ENCODE results near the gene ERFE.
A peak's percentile ranks its signal among the peaks of the same experiment; 100 is the strongest.

ERFE gene

GRCh38 chr2:238138331-238139195 is 20.2 kb upstream of the ERFE start, which contains the start of gene KLHL30:
TSS of gene KLHL30 (plus strand) at chr2:238138668. CDS start at chr2:238140755, 2,087 bp downstream.
- DNase-seq (ENCODE audit: low spot score) (no peak), FAIRE-seq (no peak)

GRCh38 chr2:238139196-238140039 is 19.4 kb upstream of the ERFE start:
- FAIRE-seq (no peak), DNase-seq (ENCODE audit: low spot score) (no peak)

GRCh38 chr2:238140040-238140439 is 18.7 kb upstream of the ERFE start:
- DNase-seq (ENCODE audit: low spot score): no peak
- no peak for FAIRE-seq

GRCh38 chr2:238140721-238141540 is 17.8 kb upstream of the ERFE start:
- DNase-seq (ENCODE audit: low spot score) (no peak), FAIRE-seq (no peak)

- peak; percentile 56 for DNase-seq (ENCODE audit: low spot score)
- peak; percentile 73 for FAIRE-seq
Measured at GRCh38 chr2:238141541-238142318, 17.0 kb upstream of the ERFE start.

- no peak for FAIRE-seq
- DNase-seq (ENCODE audit: low spot score): no peak
Measured at GRCh38 chr2:238142382-238143205, 16.2 kb upstream of the ERFE start.

GRCh38 chr2:238143239-238143951 is 15.4 kb upstream of the ERFE start:
- FAIRE-seq (no peak), DNase-seq (ENCODE audit: low spot score) (peak; percentile 86)

- no peak for FAIRE-seq
Measured at GRCh38 chr2:238144262-238144661, 14.5 kb upstream of the ERFE start.

GRCh38 chr2:238145046-238145445 is 13.7 kb upstream of the ERFE start:
- DNase-seq (ENCODE audit: low spot score) (no peak), FAIRE-seq (no peak)

More at GRCh38 chr2:238144262-238144661, 14.5 kb upstream of the ERFE start:
- no peak for DNase-seq (ENCODE audit: low spot score)

- no peak for DNase-seq (ENCODE audit: low spot score)
- FAIRE-seq: no peak
Measured at GRCh38 chr2:238145851-238146250, 12.9 kb upstream of the ERFE start.

GRCh38 chr2:238146884-238147544 is 11.8 kb upstream of the ERFE start:
- FAIRE-seq (no peak), DNase-seq (ENCODE audit: low spot score) (no peak)

- FAIRE-seq: no peak
Measured at GRCh38 chr2:238148981-238149380, 9.8 kb upstream of the ERFE start.

GRCh38 chr2:238149841-238150572 is 8.8 kb upstream of the ERFE start:
- DNase-seq (ENCODE audit: low spot score) (no peak), FAIRE-seq (no peak)

More at GRCh38 chr2:238148981-238149380, 9.8 kb upstream of the ERFE start:
- DNase-seq (ENCODE audit: low spot score): no peak

GRCh38 chr2:238150686-238151085 is 8.1 kb upstream of the ERFE start:
- DNase-seq (ENCODE audit: low spot score) (no peak), FAIRE-seq (no peak)

- DNase-seq (ENCODE audit: low spot score): no peak
- no peak for FAIRE-seq
Measured at GRCh38 chr2:238151205-238151604, 7.6 kb upstream of the ERFE start.

GRCh38 chr2:238151628-238152235 is 7.0 kb upstream of the ERFE start:
- FAIRE-seq (no peak), DNase-seq (ENCODE audit: low spot score) (no peak)
